ENCODE results near the gene CAMTA1.
A peak's percentile ranks its signal among the peaks of the same experiment; 100 is the strongest.

Gene CAMTA1

GRCh38 chr1:7519861-7520395, 734.7 kb downstream of the CAMTA1 start:
- no peak for DNase-seq (ENCODE audit: low read depth, low spot score)

GRCh38 chr1:7520496-7520895, 735.2 kb downstream of the CAMTA1 start:
- no peak for DNase-seq (ENCODE audit: low read depth, low spot score)
- no peak overlapping the region for H3K27ac ChIP-seq

More at GRCh38 chr1:7519861-7520395, 734.7 kb downstream of the CAMTA1 start:
- no peak overlapping the region for H3K27ac ChIP-seq

- no peak for DNase-seq (ENCODE audit: low read depth, low spot score)
- H3K27ac ChIP-seq = no peak overlapping the region
Observed at GRCh38 chr1:7524341-7525337, 739.4 kb downstream of the CAMTA1 start.

- no peak overlapping the region for H3K27ac ChIP-seq
- no peak for DNase-seq (ENCODE audit: low read depth, low spot score)
Observed at GRCh38 chr1:7525338-7526063, 740.2 kb downstream of the CAMTA1 start.

GRCh38 chr1:7526196-7526866, 741.1 kb downstream of the CAMTA1 start:
- peak overlapping the region; percentile 54 for H3K27ac ChIP-seq
- DNase-seq (ENCODE audit: low read depth, low spot score) = no peak

- peak overlapping the region; percentile 54 for H3K27ac ChIP-seq
- no peak for DNase-seq (ENCODE audit: low read depth, low spot score)
Observed at GRCh38 chr1:7526867-7527732, 741.8 kb downstream of the CAMTA1 start.

GRCh38 chr1:7527733-7528045, 742.4 kb downstream of the CAMTA1 start:
- no peak for DNase-seq (ENCODE audit: low read depth, low spot score)
- no peak overlapping the region for H3K27ac ChIP-seq

- H3K27ac ChIP-seq = no peak overlapping the region
- DNase-seq (ENCODE audit: low read depth, low spot score) = no peak
Observed at GRCh38 chr1:7528386-7529198, 743.3 kb downstream of the CAMTA1 start.

GRCh38 chr1:7529917-7530316, 744.7 kb downstream of the CAMTA1 start:
- no peak overlapping the region for H3K27ac ChIP-seq
- no peak for DNase-seq (ENCODE audit: low read depth, low spot score)

- no peak for DNase-seq (ENCODE audit: low read depth, low spot score)
- no peak overlapping the region for H3K27ac ChIP-seq
Observed at GRCh38 chr1:7531562-7532340, 746.5 kb downstream of the CAMTA1 start.

GRCh38 chr1:7533006-7533405, 747.8 kb downstream of the CAMTA1 start:
- no peak overlapping the region for H3K27ac ChIP-seq
- no peak for DNase-seq (ENCODE audit: low read depth, low spot score)

- no peak for DNase-seq (ENCODE audit: low read depth, low spot score)
Observed at GRCh38 chr1:7534061-7534825, 749.0 kb downstream of the CAMTA1 start.

GRCh38 chr1:7535016-7535415, 749.8 kb downstream of the CAMTA1 start:
- no peak for DNase-seq (ENCODE audit: low read depth, low spot score)
- H3K27ac ChIP-seq = no peak overlapping the region

More at GRCh38 chr1:7534061-7534825, 749.0 kb downstream of the CAMTA1 start:
- H3K27ac ChIP-seq = no peak overlapping the region

GRCh38 chr1:7535934-7536878, 751.0 kb downstream of the CAMTA1 start:
- DNase-seq (ENCODE audit: low read depth, low spot score) = no peak
- no peak overlapping the region for H3K27ac ChIP-seq

GRCh38 chr1:7536891-7537591, 751.8 kb downstream of the CAMTA1 start:
- H3K27ac ChIP-seq = no peak overlapping the region

GRCh38 chr1:7538033-7538432, 752.8 kb downstream of the CAMTA1 start:
- H3K27ac ChIP-seq = no peak overlapping the region
- no peak for DNase-seq (ENCODE audit: low read depth, low spot score)

More at GRCh38 chr1:7536891-7537591, 751.8 kb downstream of the CAMTA1 start:
- DNase-seq (ENCODE audit: low read depth, low spot score) = no peak
